ENCODE measurements around the gene CFAP65. TPM values are rescaled to one million over a fixed set of nuclear protein-coding genes. Genes with fewer than 3 reads are reported as not detected.
A peak's percentile ranks its signal among the peaks of the same experiment; 100 is the strongest.

CFAP65 gene
- total and polyA plus RNA-seq, 2 of the 13 experiments (the other 11 are each of a cell fraction or from before 2014, with no cell fraction given), result 0.05 TPM; not detected in 1

- TF ChIP-seq ZBTB26 (CRISPR knock-in tag; IDR thresholded peaks at IDR 0.05; ENCODE audit: borderline replicate concordance) (peak; percentile 93), HIC2 (CRISPR knock-in tag; IDR thresholded peaks at IDR 0.05; ENCODE audit: low read depth) (no peak), ZMYM3 (CRISPR knock-in tag; IDR thresholded peaks at IDR 0.05) (no peak), ZNF547 (CRISPR knock-in tag; IDR thresholded peaks at IDR 0.05) (peak; percentile 84; the same call in 1 of the 2 replicates), ETV5 (CRISPR knock-in tag; IDR thresholded peaks at IDR 0.05; ENCODE audit: borderline replicate concordance) (peak; percentile 44; the same call in 1 of the 2 replicates), NR2F6 (IDR thresholded peaks at IDR 0.05) (no peak), NR2F6 (CRISPR knock-in tag; IDR thresholded peaks at IDR 0.05) (no peak), ZSCAN30 (CRISPR knock-in tag; IDR thresholded peaks at IDR 0.05) (0 out of 2 replicates have a peak, but pooled peaks have one; percentile 53), ZNF318 (CRISPR knock-in tag; IDR thresholded peaks at IDR 0.05) (no peak), AKAP8 (CRISPR knock-in tag; IDR thresholded peaks at IDR 0.05) (0 out of 2 replicates have a peak, but pooled peaks have one; percentile 51), ZNF639 (CRISPR knock-in tag; conservative IDR thresholded peaks at IDR 0.05) (peak; percentile 80; the same call in 1 of the 2 replicates), ZNF354B (CRISPR knock-in tag; IDR thresholded peaks at IDR 0.05) (0 out of 2 replicates have a peak, but pooled peaks have one; percentile 44), ZNF761 (CRISPR knock-in tag; conservative IDR thresholded peaks at IDR 0.05) (peak; percentile 63; the same call in 1 of the 2 replicates), ZNF20 (CRISPR knock-in tag; IDR thresholded peaks at IDR 0.05) (peak; percentile 87)
Observed at GRCh38 chr2:218962859-218963492, 78.3 kb downstream of the CFAP65 start (continued).

Measured in HepG2 (cell line).